GM12865 (cell line): ENCODE data around the gene CACNA1C.

Experiments used
- DNase-seq: peaks from one replicate; pipeline ENCODE4 v3.0.0; 2010; ENCODE audit warnings: low read depth
- H3K4me3 ChIP-seq: 2 replicates; pipeline ENCODE4 v1.5.1; 2011; ENCODE audit warnings: mild to moderate bottlenecking, low read depth, low read length, control low read depth
- CTCF ChIP-seq: IDR thresholded peaks from 2 replicates; pipeline ENCODE4 v1.5.1; 2011; ENCODE audit warnings: low read length, control low read depth, low read depth, inconsistent platforms; ENCODE audit not compliant: insufficient read depth; ENCODE audit errors: missing control alignments

The CACNA1C gene

GRCh38 chr12:2627076-2627834 is 574.5 kb downstream of the CACNA1C start:
- no peak overlapping the region for H3K4me3 ChIP-seq
- TF ChIP-seq CTCF, result no peak
- DNase-seq, result no peak

- DNase-seq, result no peak
- no peak for TF ChIP-seq CTCF
- no peak overlapping the region for H3K4me3 ChIP-seq
Observed at GRCh38 chr12:2627835-2628191, 575.0 kb downstream of the CACNA1C start.

GRCh38 chr12:2628401-2628800 is 575.6 kb downstream of the CACNA1C start:
- DNase-seq, result no peak
- TF ChIP-seq CTCF, result no peak
- H3K4me3 ChIP-seq, result no peak overlapping the region

- DNase-seq, result no peak
- H3K4me3 ChIP-seq, result no peak overlapping the region
- no peak for TF ChIP-seq CTCF
Observed at GRCh38 chr12:2629051-2629450, 576.3 kb downstream of the CACNA1C start.

- DNase-seq, result no peak
- no peak for TF ChIP-seq CTCF
- H3K4me3 ChIP-seq, result no peak overlapping the region
Observed at GRCh38 chr12:2631653-2632350, 579.0 kb downstream of the CACNA1C start.

- DNase-seq, result no peak
- TF ChIP-seq CTCF, result no peak
- no peak overlapping the region for H3K4me3 ChIP-seq
Observed at GRCh38 chr12:2633176-2633824, 580.5 kb downstream of the CACNA1C start.
